ENCODE data around the gene SLC27A1.

The SLC27A1 gene

GRCh38 chr19:17527326-17527725 lies 57.0 kb downstream of the SLC27A1 start:
- DNase-seq (ENCODE audit: low spot score): no peak
- no peak for TF ChIP-seq CTCF (IDR thresholded peaks at IDR 0.05; ENCODE audit: extremely low read depth, missing control alignments)

- no peak for DNase-seq (ENCODE audit: low spot score)
- TF ChIP-seq CTCF (IDR thresholded peaks at IDR 0.05; ENCODE audit: extremely low read depth, missing control alignments): no peak
Measured at GRCh38 chr19:17528610-17529009, 58.3 kb downstream of the SLC27A1 start.

- no peak for TF ChIP-seq CTCF (IDR thresholded peaks at IDR 0.05; ENCODE audit: extremely low read depth, missing control alignments)
- DNase-seq (ENCODE audit: low spot score): no peak
Measured at GRCh38 chr19:17529239-17530158, 59.2 kb downstream of the SLC27A1 start.

- no peak for TF ChIP-seq CTCF (IDR thresholded peaks at IDR 0.05; ENCODE audit: extremely low read depth, missing control alignments)
- no peak for DNase-seq (ENCODE audit: low spot score)
Measured at GRCh38 chr19:17530586-17530985, 60.3 kb downstream of the SLC27A1 start.

GRCh38 chr19:17532116-17532515 lies 61.8 kb downstream of the SLC27A1 start:
- no peak for DNase-seq (ENCODE audit: low spot score)
- TF ChIP-seq CTCF (IDR thresholded peaks at IDR 0.05; ENCODE audit: extremely low read depth, missing control alignments): no peak

GRCh38 chr19:17532557-17532956 lies 62.2 kb downstream of the SLC27A1 start:
- TF ChIP-seq CTCF (IDR thresholded peaks at IDR 0.05; ENCODE audit: extremely low read depth, missing control alignments): no peak
- no peak for DNase-seq (ENCODE audit: low spot score)

- no peak for TF ChIP-seq CTCF (IDR thresholded peaks at IDR 0.05; ENCODE audit: extremely low read depth, missing control alignments)
- DNase-seq (ENCODE audit: low spot score): no peak
Measured at GRCh38 chr19:17534767-17535166, 64.4 kb downstream of the SLC27A1 start.
